Measurements from ENCODE around the gene PITPNM2.

PITPNM2 gene

DNA sequence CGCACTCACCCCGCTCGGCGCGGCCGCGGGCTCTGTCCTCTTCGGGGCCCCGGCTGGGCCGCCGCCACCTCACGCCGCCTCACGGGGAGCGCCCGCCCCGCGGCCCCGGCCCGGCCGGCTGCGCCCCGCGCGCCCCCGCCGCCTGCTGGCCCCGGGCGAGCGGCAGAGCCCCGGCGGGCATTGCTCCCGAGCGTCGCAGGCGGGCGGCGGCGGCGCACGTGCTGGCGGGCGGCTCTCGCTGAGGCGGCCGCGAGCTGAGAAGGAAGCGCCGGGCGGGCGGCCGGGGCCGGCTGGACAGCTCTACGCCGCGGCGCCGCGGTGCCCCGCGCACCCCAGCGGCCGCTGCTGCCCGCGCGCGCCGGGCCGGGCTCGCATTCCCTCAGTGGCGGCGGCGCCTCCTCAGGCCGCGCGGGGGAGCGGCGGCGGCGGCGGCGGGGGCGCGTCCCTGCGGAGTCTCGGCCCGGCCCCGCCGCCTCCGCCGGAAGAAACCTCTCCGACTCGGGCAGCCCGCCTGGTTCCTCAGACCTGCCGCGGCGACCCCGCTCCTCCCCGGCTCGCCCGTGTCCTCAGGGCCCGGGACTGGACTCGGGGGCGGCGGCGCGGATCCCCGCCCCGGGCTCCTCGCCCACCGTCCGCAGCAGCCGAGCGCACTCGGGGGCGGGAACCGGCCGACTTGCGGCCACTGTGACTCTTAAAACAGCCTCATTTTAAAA, at the start of gene PITPNM2:
TSS of gene PITPNM2 (minus strand) at position 347 of the 713 bp plus-strand sequence. CDS start 116,500 bp downstream, outside the sequence.
- DNase-seq, result peak; percentile 72

DNA sequence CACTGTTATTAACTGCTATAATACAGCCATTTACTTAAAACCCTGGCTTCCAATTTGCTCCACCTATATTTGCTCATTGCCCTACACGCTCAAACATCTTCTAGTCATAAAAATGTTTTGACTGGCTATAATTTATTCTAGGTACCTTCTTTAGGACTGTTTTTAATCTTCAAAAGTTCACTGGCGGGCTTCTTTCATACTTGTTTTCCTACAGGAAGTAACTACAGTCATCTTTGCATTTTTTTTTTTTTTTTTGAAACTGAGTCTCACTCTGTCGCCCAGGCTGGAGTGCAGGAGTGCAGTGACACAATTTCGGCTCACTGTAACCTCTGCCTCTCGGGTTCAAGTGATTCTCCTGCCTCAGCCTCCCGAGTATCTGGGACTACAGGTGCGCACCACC, 49.5 kb upstream of the PITPNM2 start:
- no peak for DNase-seq

DNA sequence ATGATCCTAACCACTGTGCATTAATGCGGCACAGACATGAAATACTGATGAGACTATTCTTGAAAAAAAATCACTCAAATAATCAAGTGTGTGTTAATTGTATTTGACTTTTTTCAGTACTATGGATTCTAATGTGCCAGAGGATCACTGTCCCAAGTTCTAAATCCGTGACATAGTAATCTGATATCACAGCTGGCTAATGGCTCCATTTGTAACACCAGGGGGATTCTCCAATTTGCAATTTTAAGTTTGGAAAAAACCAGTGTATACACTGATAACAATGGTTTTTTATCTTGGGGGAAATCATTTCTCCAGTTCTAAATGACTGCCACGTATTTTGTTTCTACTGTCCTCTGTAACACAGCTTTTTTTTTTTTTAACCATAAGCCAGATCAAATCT, 49.0 kb upstream of the PITPNM2 start:
- no peak for DNase-seq

DNA sequence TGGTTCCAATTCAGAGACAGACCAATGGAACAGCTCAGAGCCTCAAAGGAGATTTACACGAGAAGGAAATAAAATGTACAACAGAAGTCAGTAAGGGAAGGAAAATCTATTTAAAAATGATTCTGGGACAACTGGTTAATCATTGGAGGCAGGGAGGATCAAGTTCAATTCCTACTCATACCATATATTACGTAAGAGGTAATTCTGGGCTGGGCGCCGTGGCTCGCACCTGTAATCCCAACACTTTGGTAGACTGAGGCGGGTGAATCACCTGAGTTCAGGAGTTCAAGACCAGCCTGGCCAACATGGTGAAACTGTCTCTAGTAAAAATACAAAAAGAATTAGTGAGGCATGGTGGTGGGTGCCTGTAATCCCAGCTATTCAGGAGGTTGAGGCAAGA, 36.7 kb upstream of the PITPNM2 start:
- DNase-seq, result no peak

DNA sequence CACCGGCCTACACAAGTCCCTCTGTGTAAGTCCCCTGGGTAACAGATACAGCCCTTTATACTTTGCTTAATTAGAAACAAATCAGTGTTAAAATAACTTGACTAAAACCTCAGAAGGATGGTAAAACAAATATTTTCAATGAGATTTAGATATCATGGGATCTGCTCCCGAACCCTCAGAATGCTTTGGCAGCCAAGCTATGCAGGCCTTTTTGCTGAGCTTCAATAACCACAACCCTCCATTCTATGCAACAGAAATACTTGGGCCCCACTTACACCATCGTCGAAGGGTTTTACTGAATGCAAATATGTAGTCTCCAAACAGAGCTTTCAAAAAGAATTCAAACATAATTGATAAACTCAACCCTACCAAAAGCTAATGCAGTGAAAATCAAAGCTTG, 29.3 kb upstream of the PITPNM2 start:
- no peak for DNase-seq

DNA sequence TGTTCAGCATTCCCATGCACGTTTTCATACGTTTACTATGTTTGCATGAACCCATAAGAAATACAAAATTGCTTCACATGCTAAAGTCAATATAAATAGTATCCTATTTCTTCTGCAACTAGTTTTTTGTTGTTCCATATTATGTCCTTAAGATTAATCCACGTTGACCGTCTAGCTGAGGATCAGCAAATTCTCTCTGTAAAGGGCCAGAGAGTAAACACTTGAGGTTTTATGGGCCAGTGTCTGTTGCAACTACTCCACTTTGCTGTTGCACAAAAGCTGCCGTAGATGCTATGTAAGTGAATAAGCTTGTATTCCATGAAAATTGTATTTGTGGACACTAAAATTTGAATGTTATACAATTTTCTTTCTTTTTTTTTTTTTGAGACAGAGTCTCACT, 21.1 kb upstream of the PITPNM2 start:
- no peak for DNase-seq

DNA sequence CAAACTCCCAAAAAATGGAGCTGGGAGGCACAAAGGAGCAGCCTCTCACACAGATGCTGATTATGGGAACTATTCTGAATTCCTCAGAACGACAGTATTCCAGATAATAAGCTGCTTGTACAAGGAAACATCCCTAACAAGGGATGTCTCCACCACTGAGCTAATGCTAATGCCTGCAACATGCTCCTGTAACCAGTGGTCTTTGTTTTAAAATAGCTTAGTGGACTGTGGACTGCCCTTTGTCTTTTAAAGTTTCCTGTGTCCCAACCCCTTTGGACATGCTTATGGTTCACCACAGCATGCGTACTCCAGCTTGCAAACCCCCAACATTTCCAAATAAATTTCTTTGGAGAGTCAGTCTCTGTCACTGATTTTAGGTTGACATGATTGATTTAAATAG, 16.4 kb upstream of the PITPNM2 start:
- DNase-seq, result no peak

DNA sequence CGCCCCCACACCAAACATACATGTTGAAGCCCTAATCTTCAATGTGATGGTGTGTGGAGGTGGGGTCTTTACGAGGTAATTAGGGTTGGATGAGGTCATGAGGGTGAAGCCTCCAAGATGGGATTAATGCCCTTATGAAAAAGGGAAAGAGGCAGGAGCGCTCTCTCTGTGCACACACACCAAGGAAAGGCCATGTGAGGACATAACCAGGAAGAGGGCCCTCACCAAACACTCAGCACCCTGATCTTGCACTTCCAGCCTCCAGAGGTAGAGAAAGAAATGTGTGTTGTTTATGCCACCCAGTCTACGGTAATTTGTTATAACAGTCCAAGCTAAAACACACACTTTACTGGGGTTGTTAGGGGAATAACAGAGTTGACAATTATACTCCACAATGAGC, 14.6 kb upstream of the PITPNM2 start:
- DNase-seq, result no peak

DNA sequence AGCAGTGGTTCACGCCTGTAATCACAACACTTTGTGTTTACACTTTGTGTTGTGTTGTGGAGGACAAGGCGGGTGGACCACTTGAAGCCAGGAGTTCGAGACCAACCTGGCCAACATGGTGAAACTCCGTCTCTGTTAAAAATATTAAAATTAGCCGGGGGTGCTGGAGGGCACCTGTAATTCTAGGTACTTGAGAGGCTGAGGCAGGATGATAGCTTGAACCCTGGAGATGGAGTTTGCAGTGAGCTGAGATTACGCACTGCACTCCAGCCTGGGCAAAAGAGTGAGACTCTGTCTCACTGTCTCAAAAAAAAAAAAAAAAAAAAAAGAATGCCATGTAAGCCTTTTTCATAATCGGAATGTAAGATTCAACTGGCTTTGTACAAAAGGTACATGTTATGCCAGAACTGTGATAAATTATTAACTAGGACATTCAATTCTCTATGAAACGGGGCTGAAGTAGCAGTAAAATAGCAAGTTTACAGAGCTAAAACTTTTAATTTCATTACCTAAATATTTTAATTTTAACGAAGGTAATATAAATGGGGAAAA, 13.9 kb upstream of the PITPNM2 start:
- no peak for DNase-seq

DNA sequence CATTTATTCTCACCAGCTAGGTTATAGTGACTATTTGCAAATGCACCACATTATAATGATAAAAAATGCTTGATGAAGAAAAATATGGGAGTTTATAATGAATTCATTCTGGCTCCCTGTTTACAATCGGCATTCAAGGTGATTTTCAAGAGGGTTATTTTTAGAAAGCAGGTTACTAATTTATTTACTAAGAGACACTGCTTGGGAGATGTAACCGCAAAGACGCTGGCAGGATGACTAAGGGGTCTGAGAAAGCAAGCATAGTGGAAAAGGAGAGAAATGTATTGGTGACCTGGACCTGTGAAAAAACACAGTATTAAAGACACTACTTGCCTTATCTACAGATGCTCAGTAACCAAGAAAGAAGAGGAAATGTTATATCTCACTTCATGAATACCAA, 13.3 kb upstream of the PITPNM2 start:
- DNase-seq, result no peak

DNA sequence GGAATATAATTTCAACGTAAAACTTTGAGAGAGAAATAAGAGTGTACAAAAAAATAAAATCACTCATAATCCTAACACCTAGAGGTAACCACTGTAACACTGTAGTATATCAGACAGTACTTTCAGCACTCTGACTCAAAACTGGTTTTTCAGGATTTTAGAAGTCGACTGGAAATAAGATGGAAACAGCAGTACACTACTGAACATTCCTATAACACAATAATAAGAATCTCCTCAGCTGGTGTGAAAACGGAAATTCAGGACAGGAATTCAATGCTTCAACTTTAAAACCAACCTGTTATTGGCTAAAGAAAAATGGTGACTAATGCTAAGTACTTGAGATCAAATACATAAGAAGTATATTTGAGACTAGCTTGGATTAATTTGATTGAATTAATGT, 12.3 kb upstream of the PITPNM2 start:
- no peak for DNase-seq

DNA sequence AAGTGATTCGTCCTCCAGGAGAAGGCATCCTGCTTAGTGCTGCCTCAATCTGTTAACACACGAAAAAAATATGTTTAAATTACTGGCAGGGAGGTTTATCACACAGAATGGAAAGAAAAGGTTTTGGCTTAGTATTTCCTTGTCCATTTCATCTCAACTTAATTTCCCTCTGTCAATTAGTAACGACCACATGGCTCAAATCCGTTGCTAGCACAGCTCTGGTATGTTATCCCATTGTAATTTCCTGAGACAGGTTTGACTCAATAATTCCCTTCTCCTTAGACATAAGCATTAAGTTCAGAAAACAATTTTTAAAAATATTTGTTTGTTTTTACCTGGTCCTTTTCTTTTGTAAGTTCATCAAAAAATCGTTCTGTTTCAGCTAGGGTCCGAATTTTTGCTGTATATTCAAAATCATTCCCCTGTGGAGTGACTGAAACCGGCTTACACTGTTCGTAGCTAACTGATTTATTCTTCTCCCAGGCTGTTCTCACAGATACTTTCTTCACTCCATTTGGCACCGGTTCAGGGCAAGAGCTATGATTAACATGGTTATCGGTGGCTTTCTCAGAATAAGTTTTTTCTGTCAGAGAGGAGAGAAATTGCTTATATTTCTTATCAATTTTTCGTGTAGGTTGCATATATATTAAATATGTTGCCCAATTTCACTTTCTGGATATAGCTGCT, 10.1 kb upstream of the PITPNM2 start:
- DNase-seq, result no peak

DNA sequence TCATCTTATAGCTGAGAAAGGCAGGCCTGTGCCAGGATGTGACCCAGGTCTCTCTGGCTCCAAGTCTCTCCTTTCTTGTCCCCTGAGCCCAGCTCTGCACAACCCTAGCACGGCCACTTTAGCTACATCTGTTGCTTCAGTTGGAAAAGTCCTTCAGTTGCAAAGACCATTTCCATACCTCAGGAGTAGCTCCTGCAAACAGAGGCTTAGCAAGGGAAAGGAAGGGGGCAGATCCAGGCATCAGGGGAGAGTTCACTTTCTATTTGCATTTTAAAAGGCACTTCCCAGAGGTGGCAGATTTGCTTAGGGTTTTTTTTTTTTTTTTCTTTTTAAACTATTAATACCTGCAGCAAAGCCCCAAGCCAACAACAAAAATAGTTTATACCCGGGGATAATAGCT, 3.0 kb upstream of the PITPNM2 start:
- no peak for DNase-seq

DNA sequence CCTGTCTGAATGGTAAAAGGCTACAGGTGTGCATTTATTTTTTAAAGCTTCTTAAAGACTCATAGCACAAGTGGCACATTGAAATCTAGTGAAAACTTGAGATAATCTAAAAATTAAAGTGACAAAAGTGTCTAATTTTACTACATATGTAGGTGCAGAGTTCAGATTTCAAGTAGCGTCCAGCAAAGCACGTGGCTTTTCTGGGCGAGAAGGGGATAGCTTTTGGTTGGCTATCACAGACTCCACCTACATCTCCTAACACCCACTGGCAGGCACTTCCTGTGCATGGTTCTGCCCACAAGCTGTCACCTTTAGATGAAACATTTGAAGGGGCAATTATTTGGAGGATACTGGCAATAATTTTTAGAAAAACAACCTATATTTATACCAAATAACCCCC, 1.9 kb upstream of the PITPNM2 start:
- DNase-seq, result no peak

DNA sequence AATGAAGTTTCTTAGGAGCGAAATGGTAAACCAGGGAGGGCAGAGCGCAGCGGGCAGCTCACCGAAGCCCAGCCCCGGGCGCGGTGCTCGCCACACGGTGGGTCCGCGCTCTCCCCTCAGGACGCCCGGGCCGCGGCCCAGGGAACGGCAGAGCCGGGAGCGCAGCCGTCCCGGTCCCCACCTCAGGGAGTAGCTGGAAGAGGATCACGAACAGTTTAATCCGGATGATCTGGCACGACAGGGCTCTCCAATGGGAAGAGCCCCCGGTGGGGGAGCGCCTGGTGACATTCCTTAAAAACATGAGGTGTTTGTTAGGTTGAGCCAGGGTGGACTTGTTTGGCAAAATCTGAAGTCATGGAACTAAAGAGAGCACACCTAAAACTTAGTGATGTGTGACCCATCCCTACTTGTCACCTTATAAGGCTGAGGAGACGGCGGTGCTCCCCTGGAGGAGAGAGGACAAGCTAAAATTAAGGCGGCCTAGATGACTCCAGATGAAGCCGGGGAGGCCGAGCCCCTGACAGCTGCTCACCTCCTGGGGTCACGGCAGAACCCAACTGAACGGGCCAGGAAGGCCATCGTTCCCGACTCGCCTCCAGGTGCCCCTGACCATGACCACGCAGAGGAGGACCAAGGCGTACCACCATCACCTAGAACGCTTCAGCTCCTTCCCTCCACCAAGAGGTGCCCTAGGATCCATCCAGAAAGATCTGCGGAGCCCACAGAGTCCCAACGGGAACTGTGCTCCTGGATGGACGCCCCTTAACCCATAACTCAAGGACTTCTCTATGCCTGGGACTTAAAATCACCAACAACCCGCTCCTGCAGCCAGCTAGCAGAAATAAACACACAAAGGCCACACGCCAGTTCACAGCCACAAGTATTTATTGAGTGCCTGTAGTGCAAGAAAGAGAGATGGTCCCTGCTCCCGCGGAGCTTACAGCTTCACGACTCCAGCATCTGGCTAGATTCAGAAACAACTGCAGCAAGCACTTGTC, 866 bp upstream of the PITPNM2 start:
- peak; percentile 21 for DNase-seq

DNA sequence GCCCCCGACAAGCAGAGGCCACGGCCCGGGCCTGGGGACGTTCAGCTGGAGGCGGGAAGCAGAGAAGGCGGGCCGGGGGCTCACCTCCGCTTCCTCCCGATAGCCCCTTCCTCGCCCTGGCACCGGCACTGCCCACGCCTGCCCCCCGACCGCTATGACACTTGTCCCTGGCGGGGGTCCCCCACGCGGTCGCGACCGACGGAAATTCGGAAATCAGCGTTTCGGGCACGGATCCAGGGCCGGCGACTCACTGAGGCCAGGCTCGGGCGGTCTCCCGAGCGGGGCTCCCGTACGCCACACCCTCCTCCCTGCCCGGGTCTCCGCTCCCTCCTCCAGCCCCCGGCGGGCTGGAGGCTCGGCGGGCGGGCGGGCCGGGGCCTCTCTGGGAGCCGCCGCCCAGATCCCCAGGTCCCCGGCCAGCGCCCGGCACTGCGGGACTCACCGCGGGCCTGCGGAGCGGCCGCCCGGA, 581 bp downstream of the PITPNM2 start:
- DNase-seq, result peak; percentile 36

DNA sequence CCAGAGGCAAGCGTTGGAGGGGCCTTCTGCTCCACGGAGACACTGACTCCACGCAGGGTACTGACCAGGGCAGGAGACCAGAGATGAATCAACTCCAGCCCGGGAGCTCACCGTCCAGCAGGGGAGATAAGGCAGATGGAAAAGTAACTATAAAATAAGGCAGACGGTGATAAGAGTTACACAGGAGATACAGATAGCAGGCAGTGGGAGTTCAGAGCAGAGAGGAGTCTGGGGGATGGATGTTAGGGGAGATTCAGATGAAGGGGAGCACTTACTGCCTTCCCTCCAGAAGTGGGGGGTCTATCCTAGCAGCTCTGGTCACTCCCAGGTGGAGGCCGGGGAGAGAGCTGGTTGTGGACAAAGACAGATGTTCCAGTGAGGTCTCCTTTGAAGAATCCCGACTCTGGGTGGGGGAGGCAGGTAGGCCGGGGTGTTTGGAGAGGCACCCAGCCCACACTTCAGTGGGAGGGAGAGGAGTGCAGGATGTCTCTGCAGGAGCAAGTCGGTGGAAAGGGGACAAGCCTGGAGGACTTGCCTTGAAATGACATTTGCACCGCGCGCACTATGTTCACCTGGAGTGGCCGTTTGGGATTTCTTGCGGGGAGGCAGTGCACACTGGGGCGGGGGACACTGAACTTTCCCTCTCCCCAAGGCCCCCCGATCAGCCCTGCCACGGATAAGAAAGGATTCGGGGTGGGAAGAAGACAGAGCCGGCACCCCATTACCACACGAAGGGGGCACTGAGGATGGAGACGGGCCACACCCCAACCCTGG, 1.2 kb downstream of the PITPNM2 start:
- DNase-seq, result no peak

DNA sequence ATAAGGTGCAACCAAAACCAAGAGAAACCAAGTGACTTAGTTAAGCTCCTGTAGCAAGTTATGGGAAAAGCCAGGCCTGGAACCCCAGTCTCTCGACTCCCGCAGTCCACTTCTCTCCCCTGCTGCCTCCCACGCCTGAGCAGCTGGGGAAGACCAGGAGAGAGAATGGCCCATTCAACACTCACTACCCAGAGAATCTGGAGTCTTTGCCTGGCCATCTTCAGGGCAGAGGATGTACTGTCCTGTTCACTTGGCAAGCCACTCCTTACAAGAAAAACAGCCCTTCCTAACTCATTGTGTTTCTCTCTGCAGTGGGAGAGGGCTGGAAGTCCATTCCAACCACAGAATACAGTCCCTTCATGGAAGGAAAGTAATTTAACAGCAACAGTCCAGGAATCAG, 1.8 kb downstream of the PITPNM2 start:
- DNase-seq, result no peak

DNA sequence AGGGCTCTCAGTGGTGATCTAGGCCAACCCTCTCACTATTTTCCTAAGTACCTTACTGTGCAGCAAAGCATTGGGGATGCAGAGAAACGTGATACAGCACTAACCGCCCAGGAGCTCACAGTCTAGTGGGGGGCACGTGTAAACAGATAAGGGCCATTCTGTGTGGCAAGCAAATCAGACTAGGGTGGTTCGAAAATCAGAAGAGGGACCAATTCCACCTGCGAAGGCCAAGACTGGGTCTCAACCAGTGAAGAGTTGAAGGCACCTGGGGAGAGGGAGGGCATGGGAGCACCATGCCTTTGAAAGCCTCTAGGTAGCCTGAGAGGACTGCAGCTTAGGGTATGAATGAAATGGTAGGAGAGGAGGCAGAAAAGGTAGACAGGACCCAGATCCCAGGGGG, 2.2 kb downstream of the PITPNM2 start:
- DNase-seq, result no peak

DNA sequence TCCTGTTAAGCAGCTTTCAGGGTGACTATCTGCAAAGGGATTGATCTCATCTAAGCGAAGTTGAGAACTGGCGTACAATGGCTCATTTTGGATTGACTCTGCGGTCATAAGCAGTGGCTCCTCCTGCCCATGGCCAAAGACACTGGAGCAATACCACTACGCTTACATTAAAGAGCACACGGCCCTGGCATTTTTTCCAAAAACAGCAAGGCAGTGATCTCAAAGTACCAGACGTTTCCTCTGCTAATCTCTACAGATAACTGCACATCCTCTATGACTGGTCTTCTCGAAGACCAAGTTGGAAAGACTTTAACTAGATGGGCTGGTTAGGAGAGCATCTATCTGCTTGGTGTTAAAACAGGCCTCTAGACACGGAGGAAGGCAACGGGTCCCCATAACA, 2.7 kb downstream of the PITPNM2 start:
- DNase-seq, result no peak

DNA sequence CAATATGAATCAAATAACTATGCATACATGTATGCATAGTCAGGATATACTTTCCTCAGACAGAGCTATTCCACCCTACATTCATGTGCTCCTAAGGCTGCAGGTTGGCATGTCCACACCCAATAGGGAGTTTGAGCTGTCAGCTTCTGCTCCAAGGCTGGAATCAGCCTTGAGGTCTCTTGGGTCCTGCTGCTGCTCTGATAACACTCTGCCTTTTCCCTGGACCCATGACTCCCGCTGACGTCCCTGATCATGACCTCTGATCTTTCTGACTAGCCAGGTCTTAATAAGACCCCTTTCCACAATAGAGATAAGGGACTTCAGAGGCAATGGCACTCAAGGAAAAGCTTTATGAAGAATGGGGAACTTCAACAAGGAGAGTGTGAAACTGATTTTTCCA, 5.7 kb downstream of the PITPNM2 start:
- no peak for DNase-seq

DNA sequence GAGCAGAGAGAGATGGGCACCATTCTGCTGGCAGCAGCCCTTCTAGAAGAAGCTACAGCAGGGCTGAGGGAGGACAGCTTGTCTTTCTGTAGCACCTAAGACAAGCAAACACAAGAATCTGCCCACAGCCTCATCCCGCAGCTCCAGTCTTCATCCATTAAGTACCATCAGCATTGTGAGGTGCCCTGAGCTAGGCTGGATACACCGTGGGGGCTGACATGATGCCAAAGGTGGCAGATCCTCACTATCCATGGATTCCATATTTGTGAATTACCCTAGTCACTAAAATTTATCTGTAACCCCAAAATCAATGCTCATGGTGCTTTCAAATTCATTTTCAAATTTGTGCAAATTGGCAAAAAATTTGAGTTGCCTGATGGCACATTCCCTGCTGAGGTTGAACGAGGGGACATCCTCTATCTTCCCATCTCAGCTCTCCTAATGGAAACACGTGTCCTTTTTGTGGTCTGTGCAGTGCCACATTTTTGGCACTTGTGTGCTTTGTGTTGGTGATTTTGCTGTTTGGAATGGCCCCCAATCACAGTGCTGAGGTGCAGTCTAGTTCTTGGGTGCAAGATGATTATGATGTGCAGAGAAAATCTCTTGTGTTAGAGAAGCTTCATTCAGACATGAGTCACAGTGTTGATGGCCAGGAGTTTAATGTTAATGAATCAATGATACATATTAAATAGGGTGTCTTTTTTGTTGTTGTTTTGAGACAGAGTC, 7.0 kb downstream of the PITPNM2 start:
- DNase-seq, result no peak

All from EL (cell line).